Measurements from ENCODE around the gene C1QTNF6. TPM values are rescaled to one million over a fixed set of nuclear protein-coding genes. Genes with fewer than 3 reads are reported as not detected.

The C1QTNF6 gene
- total RNA-seq, 2 donors from 2014 or later: 1.8 to 6.3 TPM

DNA sequence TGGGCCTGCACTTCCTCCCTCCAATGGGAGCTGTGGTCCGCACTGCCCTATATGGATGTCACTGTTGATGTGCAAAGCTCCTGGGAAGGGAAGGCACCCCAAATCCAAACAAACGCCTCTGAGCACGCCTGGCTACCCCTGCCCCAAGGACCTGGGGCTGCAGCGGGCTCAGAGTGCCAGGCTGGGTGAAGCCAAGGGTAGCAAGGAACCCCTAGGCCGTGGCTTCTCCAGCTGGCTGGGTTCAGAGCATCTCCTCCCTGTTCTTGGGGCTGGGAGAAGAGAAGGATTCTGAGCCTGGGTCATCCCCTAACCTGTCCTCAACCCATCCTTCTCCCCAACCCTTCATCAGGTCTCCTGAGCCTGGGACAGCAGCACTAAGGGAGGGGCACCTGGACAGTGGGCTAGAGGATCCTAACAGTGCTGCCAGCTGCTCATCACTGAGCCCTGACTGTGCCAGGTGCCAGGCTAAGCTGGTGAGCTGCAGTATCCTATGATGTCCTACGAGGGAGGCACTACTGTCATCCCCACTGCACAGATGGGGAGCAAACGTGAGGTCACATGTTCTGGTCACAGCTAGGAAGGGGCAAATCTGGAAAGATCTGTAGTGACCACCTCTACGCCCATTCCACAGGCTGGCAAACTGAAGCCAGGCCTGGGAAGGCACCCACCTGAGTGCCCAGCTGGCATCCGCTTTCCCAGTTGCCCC lies 21.2 kb upstream of the C1QTNF6 start:
- intact Hi-C loops (cut with DNase I): loop anchor here in 1 of 2 donors (10.0 kb wide), 1 partner anchor 144 kb away; no protein-coding TSS in a partner anchor

DNA sequence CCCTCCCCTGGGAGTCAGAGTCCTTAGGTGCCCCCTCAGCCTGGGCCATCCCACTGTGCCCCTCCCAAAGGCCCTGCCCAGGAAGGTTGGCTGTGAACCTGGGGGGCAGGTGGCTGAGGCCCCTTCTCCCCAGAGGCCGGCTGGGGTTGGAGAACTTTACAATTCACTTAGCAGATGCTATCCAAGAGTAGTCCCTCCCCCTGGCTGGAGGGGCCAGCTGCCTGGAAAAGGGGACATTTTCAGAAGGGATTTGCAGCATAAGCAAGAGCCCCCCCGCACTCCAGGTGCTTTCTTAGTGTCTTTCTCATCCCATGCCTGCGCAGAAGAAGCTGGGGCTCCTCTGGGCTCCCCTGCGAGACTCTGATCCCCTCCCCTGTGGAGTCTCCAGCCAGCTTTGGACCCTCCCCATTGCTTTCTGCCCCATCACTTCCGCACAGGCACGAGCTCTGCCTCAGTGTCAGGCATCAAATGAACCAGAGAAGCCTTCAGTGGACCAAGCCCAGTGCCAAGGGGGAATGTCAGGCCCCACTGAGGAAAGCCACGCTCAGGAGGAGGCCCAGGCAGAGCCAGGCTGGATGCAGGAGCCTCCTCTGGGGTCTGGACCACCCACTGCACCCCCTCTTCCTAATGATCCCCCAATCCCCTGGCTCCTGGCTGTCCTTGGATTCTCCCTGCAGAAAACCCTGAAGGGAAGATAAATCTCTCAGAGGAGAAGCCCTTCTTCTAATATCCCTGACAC lies 20.5 kb upstream of the C1QTNF6 start:
- peak; percentile 57 for DNase-seq (ENCODE audit: low spot score)
- intact Hi-C loops (cut with DNase I): loop anchor here in 1 of 2 donors (10.0 kb wide), 1 partner anchor 144 kb away; no protein-coding TSS in a partner anchor

More for the DNA sequence above, 21.2 kb upstream of the C1QTNF6 start:
- DNase-seq (ENCODE audit: low spot score): peak; percentile 32

DNA sequence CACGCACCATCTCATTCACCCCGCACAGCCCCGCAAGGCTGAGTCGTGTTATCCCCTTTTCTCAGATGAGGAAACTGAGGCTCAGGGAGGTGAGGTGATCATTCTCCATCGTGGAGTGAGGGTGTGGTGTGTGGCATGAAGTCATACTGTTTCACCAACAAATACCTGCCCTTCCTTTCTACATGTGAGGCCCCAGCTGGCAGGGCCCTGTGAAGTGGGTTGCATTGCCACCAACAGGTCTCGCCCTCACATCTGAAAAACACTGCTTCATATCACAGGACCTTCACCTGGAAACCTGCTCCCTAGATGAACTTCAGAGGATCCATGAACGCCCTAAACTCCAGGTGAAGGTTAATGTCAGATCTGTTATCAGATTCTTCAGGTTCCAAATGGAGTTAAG lies 19.9 kb upstream of the C1QTNF6 start:
- intact Hi-C loops (cut with DNase I): loop anchor here in 1 of 2 donors (10.0 kb wide), 1 partner anchor 143 kb away; no protein-coding TSS in a partner anchor
- DNase-seq (ENCODE audit: low spot score): peak; percentile 9

DNA sequence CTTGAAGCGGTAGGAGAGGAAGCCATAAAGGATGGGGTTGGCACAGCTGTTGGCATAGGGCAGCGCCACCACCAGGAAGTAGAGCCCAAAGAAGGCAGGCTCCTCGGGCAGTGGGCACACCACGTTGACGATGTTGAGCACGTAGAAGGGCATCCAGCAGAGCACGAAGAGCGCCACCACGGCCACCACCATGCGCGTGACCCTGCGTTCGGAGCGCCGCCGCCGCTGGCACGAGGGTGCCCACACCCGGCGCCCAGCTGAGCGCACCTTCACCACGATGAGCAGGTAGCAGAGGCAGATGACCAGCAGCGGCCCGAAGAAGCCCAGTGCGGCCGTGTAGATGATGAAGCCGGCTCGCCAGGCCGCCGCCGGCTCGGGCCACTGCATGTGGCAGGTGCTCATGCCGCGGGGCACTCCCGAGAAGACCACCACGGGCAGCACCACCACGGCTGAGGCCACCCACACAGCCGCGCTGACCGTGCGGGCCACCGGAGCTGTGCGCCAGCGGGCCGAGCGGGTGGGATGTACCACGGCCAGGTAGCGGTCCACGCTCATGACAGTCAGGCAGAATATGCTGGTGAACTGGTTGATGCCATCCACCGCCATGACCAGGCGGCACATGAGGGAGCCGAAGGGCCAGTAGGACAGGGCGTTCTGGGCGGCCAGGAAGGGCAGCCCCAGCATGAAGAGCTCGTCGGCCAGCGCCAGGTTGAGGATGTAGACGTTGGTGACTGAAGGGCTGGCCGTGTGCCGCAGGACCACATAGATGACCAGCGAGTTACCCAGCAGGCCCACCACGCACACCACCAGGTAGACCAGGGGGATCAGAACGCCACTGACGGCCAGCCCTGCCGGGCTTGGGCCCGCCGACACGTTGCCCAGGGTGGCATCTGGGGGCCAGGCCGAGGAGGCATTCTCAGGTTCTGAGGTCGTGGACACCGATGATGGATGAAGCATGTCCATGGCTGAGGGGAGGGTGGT lies 19.1 kb upstream of the C1QTNF6 start:
- peak; percentile 69 for DNase-seq (ENCODE audit: low spot score)

DNA sequence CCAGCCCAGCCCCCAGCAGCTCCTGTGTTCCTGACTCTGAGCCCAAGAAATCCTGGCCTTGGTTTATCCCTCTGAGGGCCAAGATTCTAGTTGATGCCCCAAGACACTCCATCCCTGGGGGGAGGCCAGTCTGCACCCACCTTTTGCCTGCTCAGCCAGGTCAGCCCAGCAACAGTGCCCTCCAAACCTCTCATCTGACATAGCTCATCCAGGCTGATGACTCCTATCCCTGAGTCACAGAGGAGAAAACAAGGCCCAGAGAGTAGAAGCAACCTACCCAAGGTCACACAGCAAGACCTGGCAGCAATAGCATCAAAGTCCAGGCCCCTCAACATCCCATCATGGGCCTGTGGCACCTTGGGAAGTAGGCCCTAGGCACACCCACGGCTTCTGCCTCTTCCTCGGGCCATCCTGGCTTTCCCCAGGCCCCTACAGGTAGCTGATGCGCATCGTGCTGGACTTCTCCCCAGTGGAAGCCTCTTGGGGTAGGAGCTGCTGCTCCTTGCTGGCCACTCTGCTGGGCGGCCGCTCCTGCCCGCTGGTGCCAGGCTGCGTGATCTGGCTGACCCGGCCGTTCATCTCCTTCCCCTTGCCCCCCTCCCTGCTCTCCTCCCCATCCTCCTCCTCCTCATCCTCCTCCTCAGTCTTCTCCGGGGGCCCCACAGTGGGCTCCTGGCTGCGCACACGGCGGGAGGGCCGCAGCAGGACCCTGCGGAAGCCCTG lies 18.2 kb upstream of the C1QTNF6 start:
- intact Hi-C loops (cut with DNase I): loop anchor here in 1 of 2 donors (10.0 kb wide), 1 partner anchor 141 kb away; no protein-coding TSS in a partner anchor
- DNase-seq (ENCODE audit: low spot score): peak; percentile 63

More for the DNA sequence above, 19.1 kb upstream of the C1QTNF6 start:
- intact Hi-C loops (cut with DNase I): loop anchor here in 1 of 2 donors (10.0 kb wide), 1 partner anchor 142 kb away; no protein-coding TSS in a partner anchor

DNA sequence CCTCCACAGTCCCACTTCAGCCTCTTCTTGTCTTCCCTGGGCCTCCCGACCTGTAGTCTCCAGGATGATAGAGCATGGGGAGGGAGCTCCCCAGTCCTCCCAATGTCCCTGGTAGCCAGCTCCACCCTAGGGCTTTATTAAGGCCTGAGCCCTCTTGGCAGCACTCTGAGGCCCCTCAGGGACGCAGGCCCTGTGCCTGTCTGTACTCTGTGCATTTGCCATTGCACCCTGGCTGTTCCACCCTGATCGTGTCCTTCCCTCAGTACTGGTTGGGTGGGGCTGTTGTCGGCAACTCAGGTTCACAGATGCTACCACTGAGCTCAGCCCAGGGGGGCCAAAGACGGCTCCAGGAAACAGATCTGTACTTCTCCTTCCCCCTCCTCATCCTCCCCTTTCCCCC lies 17.0 kb upstream of the C1QTNF6 start:
- DNase-seq (ENCODE audit: low spot score): peak; percentile 62
- intact Hi-C loops (cut with DNase I): loop anchor here in 1 of 2 donors (10.0 kb wide), 1 partner anchor 140 kb away; no protein-coding TSS in a partner anchor

DNA sequence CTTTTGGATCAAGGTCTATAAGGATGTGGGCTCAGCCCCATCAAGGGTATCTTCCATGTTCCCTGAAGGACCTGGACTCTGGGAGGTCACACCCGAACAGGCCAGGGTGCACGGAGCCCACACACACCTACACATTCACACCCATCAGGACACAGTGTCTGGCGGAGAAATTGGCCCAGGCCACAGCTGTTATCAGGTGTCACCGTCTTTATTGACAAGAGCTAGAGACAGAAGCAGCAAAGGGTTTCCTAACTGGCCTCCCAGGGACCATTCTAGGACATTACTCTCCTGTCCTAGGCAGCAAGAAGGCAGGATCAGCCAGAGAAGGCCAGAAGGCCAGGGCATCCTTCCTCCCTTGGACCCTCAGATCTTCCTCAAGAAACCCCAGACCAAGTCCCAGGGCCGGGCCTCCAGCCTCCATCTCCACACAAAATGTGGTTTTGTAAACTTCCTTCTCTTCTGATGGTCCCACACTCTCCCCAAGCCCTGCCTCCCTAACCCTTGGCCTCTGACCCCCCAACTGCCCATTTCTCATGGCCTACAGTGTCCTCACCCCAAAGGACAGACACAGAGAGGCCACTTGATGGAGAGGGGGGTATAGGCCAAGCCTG lies 16.1 kb upstream of the C1QTNF6 start:
- DNase-seq (ENCODE audit: low spot score): peak; percentile 65
- intact Hi-C loops (cut with DNase I): loop anchor here in 1 of 2 donors (10.0 kb wide), 1 partner anchor 139 kb away; no protein-coding TSS in a partner anchor

DNA sequence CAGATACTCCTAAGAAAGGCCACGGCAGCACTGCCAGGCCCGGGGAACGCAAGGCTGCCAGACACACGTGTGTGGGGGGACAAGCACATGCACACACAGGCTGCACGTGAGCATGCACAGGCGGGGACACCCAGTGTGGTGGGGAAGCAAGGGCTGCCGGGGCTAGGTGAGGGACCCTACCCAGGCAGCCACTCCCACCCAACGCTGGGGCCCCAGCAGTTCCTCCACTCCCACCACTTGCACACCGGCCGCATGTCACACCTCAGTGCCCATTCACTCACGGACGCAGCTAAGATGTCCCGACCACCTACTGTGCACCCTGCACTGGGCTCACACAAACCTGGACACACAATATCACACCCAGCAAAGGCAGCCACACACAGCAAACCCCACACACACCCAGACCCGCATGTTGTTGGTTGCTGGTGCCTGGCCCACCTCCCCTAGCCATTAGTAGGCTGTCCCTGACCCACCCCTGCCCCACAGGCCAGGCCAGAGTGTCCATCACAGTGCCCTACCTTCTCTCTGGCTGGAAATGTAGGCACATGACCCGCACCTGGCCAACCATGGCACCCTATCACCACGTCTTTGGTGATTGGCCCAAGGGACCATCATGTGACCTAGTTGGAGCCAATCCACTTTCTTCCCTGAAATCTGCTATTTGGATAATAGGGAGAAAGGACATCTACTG lies 15.5 kb upstream of the C1QTNF6 start:
- peak; percentile 65 for DNase-seq (ENCODE audit: low spot score)
- intact Hi-C loops (cut with DNase I): loop anchor here in 1 of 2 donors (10.0 kb wide), 1 partner anchor 139 kb away; no protein-coding TSS in a partner anchor

DNA sequence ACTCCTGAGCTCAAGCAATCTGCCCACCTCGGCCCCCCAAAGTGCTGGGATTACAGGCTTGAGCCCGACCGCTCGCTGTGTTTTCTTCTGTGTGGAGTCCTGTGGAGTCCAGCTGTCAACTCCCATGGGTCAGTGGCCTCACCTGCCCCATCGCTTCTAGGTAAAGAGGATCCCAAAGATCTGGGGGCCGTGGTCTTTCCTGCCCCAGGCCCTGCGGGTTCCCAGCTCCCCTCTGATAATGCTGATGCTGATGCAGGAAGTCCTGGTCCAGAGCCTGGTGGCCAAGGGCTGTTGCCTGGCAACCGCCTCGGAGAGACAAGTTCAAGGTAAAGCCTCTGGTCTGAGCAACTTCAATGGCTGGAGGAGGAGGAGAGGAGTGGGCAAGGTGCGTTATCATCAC lies 14.7 kb upstream of the C1QTNF6 start:
- intact Hi-C loops (cut with DNase I): loop anchor here in 1 of 2 donors (10.0 kb wide), 1 partner anchor 138 kb away; no protein-coding TSS in a partner anchor
- DNase-seq (ENCODE audit: low spot score): peak; percentile 60

DNA sequence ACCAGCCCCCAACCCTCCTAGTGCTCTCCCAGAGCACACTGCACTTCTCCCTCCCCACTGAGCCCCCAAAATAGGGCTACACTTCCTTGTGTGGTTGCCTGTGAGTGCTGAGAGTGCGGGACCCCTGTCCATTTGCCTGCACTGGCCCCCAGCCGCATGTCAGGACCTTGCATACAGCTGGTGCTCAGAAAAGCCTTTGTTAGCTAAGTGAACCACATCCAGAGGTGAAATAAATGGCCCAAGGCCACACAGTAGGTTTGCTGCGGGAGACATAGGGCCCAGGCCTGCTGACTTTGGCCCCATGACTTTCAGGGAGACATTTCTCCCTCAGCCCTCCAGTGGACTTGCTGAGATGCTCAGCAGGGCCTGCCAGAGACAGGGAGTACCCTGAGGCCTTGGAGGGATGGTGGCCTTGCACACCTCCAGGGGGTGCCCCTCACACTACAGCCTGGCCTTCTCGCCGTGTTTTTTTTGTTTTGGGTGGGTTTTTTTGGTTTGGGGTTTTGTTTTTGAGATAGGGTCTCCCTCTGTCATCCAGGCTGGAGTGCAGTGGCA lies 14.0 kb upstream of the C1QTNF6 start:
- DNase-seq (ENCODE audit: low spot score): peak; percentile 58
- intact Hi-C loops (cut with DNase I): loop anchor here in 1 of 2 donors (10.0 kb wide), 1 partner anchor 137 kb away; no protein-coding TSS in a partner anchor

DNA sequence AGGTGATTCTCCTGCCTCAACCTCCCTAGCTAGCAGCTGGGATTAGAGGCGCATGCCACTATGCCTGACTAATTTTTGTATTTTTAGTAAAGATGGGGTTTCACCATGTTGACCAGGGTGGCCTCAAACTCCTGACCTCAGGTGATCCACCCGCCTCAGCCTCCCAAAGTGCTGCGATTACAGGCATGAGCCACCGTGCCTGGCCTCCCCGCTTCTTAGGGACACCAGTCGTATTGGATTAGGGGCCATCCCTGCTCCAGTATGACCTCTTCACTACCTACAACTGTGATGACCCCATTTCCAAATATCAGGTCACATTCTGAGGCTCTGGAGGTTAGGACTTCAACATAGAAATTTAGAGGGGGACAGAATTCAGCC lies 13.4 kb upstream of the C1QTNF6 start:
- peak; percentile 36 for DNase-seq (ENCODE audit: low spot score)
- intact Hi-C loops (cut with DNase I): loop anchor here in 1 of 2 donors (10.0 kb wide), 1 partner anchor 137 kb away; no protein-coding TSS in a partner anchor

DNA sequence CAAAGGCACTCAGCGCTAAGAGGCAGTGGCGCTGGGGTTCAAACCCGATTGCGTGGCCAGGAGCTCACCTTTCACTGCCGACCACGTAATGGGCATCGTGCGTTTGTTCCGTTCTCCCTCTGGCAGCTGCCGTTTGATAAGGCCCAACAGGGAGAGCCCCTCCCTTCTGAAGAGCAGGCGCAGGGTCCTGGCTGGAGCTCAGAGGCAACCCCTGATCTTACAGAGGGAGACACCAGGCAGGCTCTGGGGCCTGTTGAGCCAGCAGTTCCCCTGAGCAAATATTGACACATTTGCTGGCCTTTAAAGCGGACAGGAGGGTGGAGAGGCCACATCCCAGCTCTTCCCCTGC lies 11.7 kb upstream of the C1QTNF6 start:
- intact Hi-C loops (cut with DNase I): loop anchor here (2.0 to 10.0 kb wide), 2 partner anchors 33 to 135 kb away; no protein-coding TSS in a partner anchor
- DNase-seq (ENCODE audit: low spot score): no peak

DNA sequence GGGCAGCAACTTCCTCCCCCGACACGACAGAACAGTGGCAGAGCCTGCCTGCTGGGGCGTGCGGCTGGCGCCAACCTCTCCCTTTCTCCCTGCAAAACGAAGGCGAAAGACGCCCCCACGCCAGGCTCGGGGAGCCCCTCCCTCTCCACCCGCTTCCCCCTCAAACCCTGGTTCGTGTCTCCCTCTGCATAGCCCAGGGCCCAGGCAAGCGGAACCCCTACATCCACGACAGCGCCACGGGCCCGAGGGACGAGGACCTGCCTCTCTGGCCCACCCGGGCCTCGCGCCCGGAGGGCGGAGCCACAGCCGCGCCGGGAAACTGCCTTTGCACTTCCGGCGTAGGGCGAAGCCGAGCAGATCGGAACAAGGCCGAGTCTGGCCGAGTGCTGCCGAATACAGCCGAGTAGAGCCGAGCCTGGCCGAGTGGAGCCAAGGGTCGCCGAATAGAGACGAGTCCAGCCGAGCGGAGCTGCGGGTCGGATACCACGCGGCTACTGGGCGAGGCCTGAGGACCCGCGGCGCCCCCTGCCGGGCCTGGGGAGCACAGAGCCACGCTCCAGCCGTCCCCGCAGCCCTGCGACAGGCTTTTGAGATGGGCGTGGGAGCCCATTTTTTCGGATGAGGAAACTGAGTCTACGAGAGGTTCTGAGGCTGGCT lies 11.2 kb upstream of the C1QTNF6 start:
- intact Hi-C loops (cut with DNase I): loop anchor here in 1 of 2 donors (2.0 kb wide), 1 partner anchor 32 kb away; no protein-coding TSS in a partner anchor
- DNase-seq (ENCODE audit: low spot score): peak; percentile 100

DNA sequence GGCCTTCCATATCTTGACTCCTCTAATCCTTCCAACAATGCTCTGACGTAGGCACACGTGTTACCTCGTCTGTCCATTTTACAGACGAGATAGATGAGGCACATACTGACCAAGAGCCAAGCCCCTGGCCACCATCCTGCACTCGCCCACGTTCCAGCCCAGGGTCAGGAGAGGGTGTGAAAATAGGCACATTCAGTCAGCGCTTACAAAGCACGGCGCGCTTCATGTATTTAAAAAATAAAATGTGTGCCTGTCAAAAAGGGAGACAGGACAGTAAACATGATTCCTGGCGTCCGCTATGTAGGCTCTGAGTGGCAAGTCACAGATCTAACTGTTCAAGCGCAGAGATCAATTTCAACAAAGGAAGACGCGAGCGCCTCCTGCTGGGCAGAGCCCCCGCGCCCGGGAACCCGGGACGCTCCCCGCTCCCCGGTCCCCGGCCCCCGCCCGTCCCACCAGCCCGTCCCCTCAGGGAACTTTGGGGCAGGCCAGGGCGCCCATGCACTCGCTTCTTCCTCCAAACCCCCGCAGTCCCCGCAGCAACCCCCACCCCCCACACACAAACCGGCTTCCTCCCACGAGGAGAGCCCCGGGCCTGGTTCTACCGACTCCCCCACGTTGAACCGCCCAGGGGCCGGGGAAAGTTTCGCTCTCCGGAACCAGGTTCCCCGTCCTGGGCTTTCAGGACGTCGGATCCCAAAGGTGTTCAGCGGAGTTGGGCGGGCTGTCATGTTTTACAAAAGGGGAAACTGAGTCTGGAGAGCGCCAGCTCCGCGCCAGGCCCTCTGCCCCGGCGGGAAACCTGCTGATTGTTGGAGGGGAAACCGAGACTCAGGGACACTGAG lies 10.4 kb upstream of the C1QTNF6 start:
- intact Hi-C loops (cut with DNase I): loop anchor here in 1 of 2 donors (2.0 kb wide), 1 partner anchor 32 kb away; no protein-coding TSS in a partner anchor
- peak; percentile 96 for DNase-seq (ENCODE audit: low spot score)
